GM13977 (cell line): ENCODE results near the gene KLRD1.
"Not testable (repeated sequence)": the region's sequence is repeated elsewhere in the genome, so short reads cannot be mapped to it uniquely, and the experiment has no call there.

ENCODE experiments used
- DNase-seq: peaks from one replicate; pipeline ENCODE4 v3.0.0; 2012; ENCODE audit warnings: low spot score
- CTCF ChIP-seq: IDR thresholded peaks from 2 replicates; pipeline ENCODE4 v1.5.1; 2012; ENCODE audit warnings: mild to moderate bottlenecking, control low read depth; ENCODE audit not compliant: insufficient read depth; ENCODE audit errors: extremely low read depth, missing control alignments
- in situ Hi-C: fragments of 300-500 bp; cut with MboI; formaldehyde crosslinking; loops from one replicate; pipeline ENCODE4 v1.12.0; 2022; ENCODE audit warnings: low sequenced_read_pairs, low pct_unique_long_range_greater_than_20kb, mixed read lengths, inconsistent platforms; ENCODE audit not compliant: unreplicated experiment

Gene KLRD1

GRCh38 chr12:10331642-10332239 lies 24.1 kb downstream of the KLRD1 start:
- in situ Hi-C loops, result no loop called here
- DNase-seq, result peak; percentile 37
- TF ChIP-seq CTCF, result peak; percentile 69

- DNase-seq, in situ Hi-C loops: not testable (repeated sequence)
Observed at GRCh38 chr12:10336196-10336595, 28.5 kb downstream of the KLRD1 start.

GRCh38 chr12:10338470-10338869 lies 30.8 kb downstream of the KLRD1 start:
- in situ Hi-C loops, DNase-seq: not testable (repeated sequence)

GRCh38 chr12:10339053-10339840 lies 31.6 kb downstream of the KLRD1 start:
- in situ Hi-C loops, result no loop called here
- DNase-seq, result no peak
- TF ChIP-seq CTCF, result no peak

- in situ Hi-C loops, DNase-seq: not testable (repeated sequence)
Observed at GRCh38 chr12:10340946-10341345, 33.3 kb downstream of the KLRD1 start.

GRCh38 chr12:10341892-10342509 lies 34.3 kb downstream of the KLRD1 start:
- in situ Hi-C loops, result no loop called here
- DNase-seq, result no peak
- no peak for TF ChIP-seq CTCF

- in situ Hi-C loops, result not testable (repeated sequence)
Observed at GRCh38 chr12:10351457-10351856, 43.8 kb downstream of the KLRD1 start.

GRCh38 chr12:10354071-10354470 lies 46.4 kb downstream of the KLRD1 start:
- no peak for DNase-seq
- no peak for TF ChIP-seq CTCF
- in situ Hi-C loops, result no loop called here

More at GRCh38 chr12:10351457-10351856, 43.8 kb downstream of the KLRD1 start:
- not testable (repeated sequence) for DNase-seq
